Kidney (tissue), 14 donors: ENCODE measurements around the gene STIP1. TPM values are rescaled to one million over a fixed set of nuclear protein-coding genes. Genes with fewer than 3 reads are reported as not detected.

Source experiments
- DNase-seq, 5 donors: peaks; one replicate each; pipeline ENCODE4 v3.0.0-alpha.2; 2013 to 2020
- FAIRE-seq: peaks from 2 replicates; lab custom pipeline; 2012; peaks lifted over from hg19 to GRCh38; lab: Jason Lieb, UNC
- H3K27ac ChIP-seq, 2 donors: one replicate each; pipeline ENCODE4 v1.7.0; 2013; ENCODE audit warnings: low read depth in 2 of 2, low read length in 2 of 2, inconsistent platforms in 1 of 2
- H3K27me3 ChIP-seq: one replicate; pipeline ENCODE4 v1.7.1; 2013; ENCODE audit warnings: low read length, inconsistent platforms; ENCODE audit not compliant: control insufficient read depth, insufficient read depth
- H3K36me3 ChIP-seq, 3 donors: one replicate each; pipeline versions ENCODE4 v1.7.0 to v1.7.1; 2013; ENCODE audit warnings: low read length in 3 of 3, control low read depth in 1 of 3, inconsistent platforms in 1 of 3; ENCODE audit not compliant: insufficient read depth in 3 of 3, control insufficient read depth in 2 of 3
- H3K4me1 ChIP-seq, 3 donors: one replicate each; pipeline versions ENCODE4 v1.7.0 to v1.7.1; 2013; ENCODE audit warnings: low read length in 3 of 3, inconsistent platforms in 1 of 3, low read depth in 1 of 3; ENCODE audit not compliant: control insufficient read depth in 2 of 3, insufficient read depth in 2 of 3
- H3K4me3 ChIP-seq, 3 donors: one replicate each; pipeline versions ENCODE4 v1.7.0 to v1.8.1; 2013; ENCODE audit warnings: low read length in 3 of 3, control low read depth in 1 of 3, inconsistent platforms in 1 of 3
- H3K9ac ChIP-seq, 3 donors: one replicate each; pipeline versions ENCODE4 v1.7.0 to v1.7.1; 2013; ENCODE audit warnings: low read length in 3 of 3, control low read depth in 1 of 3, inconsistent platforms in 1 of 3
- H3K9me3 ChIP-seq, 3 donors: one replicate each; pipeline versions ENCODE4 v1.7.0 to v1.7.1; 2013; ENCODE audit warnings: low read length in 3 of 3, control low read depth in 1 of 3, inconsistent platforms in 1 of 3; ENCODE audit not compliant: control insufficient read depth in 2 of 3, insufficient read depth in 1 of 3
- intact Hi-C: fragments of 100-400 bp; cut with DNase I; formaldehyde crosslinking; loops from one replicate; pipeline ENCODE4 v1.11.1; 2022
- polyA plus RNA-seq: library from polyadenylated mRNA; stranded (reverse); fragments of 350-450 nt; fragmentation: Illumina TruSeq; extraction: RNeasy Lipid Tissue Mini Kit (QIAGEN cat#74804); gene quantifications from one replicate; pipeline ENCODE4 v1.2.3, GENCODE V29; 2014; ENCODE audit warnings: low read depth, low replicate concordance; ENCODE audit not compliant: insufficient read depth
- total RNA-seq: library from RNA; stranded (reverse); fragmentation: NEBNext Ultra II Directional; extraction: Animal tissue kit (Norgen Biotek cat#: 25700); gene quantifications from one replicate; pipeline ENCODE4 v1.2.1, GENCODE V29; 2021
- TF ChIP-seq, protein P1 (sequence below): IDR thresholded peaks from 3 replicates; pipeline ENCODE4 v1.5.1; 2012; ENCODE audit warnings: mild to moderate bottlenecking, moderate library complexity, borderline replicate concordance; ENCODE audit not compliant: insufficient read depth; ENCODE audit errors: extremely low read depth
- donor health status: control.
- donor health status: control.
- donor health status: control.
- donor health status: control.
- donor health status: control.
- donor health status: DM: yes; HTN: yes; CAD: no.
- donor health status: Normal renal cell carcinoma (clear cell type).

The STIP1 gene
- total and polyA plus RNA-seq, 2 donors from 2014 or later = 81.2 to 86.0 TPM

DNA sequence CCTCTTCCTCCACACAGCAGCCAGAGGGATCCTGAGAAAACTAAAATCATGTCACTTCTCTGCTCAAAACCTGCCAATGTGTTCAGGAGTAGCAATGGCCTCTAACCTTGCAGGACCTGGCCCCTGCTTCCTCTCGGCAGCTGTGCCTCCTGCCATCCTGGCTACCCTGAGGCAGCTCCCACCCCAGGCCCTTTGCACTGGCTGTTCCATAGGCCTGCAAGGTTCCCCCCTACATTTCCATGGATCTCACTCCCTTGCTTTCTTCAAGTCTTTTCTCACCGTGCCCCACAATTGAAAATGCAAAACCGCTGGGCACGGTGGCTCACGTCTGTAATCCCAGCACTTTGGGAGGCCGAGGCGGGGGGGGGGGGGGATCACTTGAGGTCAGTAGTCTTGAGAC is 2.1 kb upstream of the STIP1 start:
- Histone ChIP-seq H3K27me3 (no peaks in the 10 kb centered on the region), H3K9me3 (no peaks in the 10 kb centered on the region), H3K9ac (no peak overlapping the region), H3K27ac (peak overlapping the region in 1 of 2 donors; percentile 41), H3K4me3 (no peak overlapping the region), H3K4me1 (peaks cover 0 to 23% (median 16%) of the 10 kb centered on the region in 3 donors), H3K36me3 (no peaks in the 10 kb centered on the region)
- TF ChIP-seq, protein P1, sequence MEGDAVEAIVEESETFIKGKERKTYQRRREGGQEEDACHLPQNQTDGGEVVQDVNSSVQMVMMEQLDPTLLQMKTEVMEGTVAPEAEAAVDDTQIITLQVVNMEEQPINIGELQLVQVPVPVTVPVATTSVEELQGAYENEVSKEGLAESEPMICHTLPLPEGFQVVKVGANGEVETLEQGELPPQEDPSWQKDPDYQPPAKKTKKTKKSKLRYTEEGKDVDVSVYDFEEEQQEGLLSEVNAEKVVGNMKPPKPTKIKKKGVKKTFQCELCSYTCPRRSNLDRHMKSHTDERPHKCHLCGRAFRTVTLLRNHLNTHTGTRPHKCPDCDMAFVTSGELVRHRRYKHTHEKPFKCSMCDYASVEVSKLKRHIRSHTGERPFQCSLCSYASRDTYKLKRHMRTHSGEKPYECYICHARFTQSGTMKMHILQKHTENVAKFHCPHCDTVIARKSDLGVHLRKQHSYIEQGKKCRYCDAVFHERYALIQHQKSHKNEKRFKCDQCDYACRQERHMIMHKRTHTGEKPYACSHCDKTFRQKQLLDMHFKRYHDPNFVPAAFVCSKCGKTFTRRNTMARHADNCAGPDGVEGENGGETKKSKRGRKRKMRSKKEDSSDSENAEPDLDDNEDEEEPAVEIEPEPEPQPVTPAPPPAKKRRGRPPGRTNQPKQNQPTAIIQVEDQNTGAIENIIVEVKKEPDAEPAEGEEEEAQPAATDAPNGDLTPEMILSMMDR = no peak
- no peak for FAIRE-seq
- intact Hi-C loops = no loop called here
- no peak for DNase-seq

DNA sequence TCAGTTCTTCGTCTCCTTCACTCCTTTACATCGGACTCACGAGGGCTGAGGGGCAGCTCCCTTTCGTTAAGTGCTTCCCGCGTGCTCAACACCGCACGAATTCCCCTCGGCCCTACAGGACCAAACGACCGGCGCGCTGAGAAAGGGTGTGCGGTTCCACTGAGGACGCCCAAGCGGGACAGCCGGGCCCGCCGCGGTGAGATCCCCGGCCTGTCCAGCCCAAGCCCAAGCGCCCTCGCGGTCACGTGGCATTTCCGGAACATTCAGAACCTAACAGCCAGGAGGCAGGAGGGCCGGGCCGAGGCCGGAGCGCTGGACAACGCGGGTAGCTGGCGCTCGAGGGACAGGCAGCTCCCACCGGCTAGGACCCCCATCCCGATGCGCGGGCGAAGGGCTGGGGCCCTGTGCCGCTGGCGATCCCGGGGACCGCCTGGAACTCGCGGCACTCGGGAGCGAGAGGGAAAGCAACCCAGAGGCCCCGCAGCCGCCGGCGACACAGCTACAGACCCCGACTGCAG is 737 bp upstream of the STIP1 start:
- Histone ChIP-seq H3K9ac (peak overlapping the region; percentile 43 to 98 (median 74)), H3K27ac (peak overlapping the region; percentile 97 to 100), H3K9me3 (no peaks in the 10 kb centered on the region), H3K4me3 (peak overlapping the region; percentile 60 to 91 (median 72)), H3K4me1 (peaks cover 0 to 26% (median 18%) of the 10 kb centered on the region in 3 donors), H3K36me3 (peaks cover 0 to 3% (median 0%) of the 10 kb centered on the region in 3 donors), H3K27me3 (no peaks in the 10 kb centered on the region)
- TF ChIP-seq, protein P1 = peak; percentile 43
- intact Hi-C loops = no loop called here
- DNase-seq (peak in 2 of 5 donors; percentile 93 to 97), FAIRE-seq (no peak)

DNA sequence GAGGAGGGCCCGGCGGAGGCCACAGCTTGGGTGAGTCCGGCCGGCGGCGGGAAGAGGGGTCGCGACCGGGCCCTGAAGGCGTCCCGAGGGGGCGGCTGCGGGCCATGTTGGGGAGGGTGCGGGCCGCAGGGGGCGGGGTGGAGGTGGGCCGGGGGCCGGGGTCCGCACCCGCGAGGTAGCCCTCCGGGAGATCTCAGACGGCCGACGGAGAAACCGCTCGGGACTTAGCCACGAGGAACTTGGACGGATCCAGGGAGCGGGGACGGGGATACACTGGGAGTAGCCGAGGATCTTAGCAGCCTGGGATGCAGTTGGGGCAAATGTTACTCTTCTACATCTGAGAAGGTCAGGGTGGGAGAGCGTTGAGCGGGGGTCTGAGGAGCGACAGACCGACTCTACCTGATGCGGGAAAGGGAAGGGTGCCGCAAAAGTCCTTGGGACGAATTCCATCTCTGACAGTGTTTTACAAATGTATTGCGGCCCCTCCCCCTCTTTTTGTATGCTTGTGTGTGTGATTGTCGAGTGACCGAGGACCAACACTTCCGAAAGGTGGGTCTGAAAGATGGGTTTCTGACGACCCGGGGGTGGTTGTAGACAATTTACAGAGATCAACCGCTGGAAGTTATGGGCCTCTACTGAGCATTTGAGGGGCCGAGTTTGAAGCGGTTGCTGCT is 658 bp downstream of the STIP1 start:
- Histone ChIP-seq H3K27me3 (no peaks in the 10 kb centered on the region), H3K36me3 (peaks cover 0 to 3% (median 0%) of the 10 kb centered on the region in 3 donors), H3K4me3 (no peak overlapping the region), H3K9me3 (no peaks in the 10 kb centered on the region), H3K27ac (peak overlapping the region in 1 of 2 donors; percentile 82), H3K9ac (no peak overlapping the region), H3K4me1 (peaks cover 0 to 21% (median 12%) of the 10 kb centered on the region in 3 donors)
- DNase-seq = peak in 2 of 5 donors; percentile 24 to 34
- no peak for FAIRE-seq
- intact Hi-C loops = no loop called here
- TF ChIP-seq, protein P1 = no peak
